HEK293 (cell line): ENCODE results near the gene TANGO6.

Experiments
- CTCF ChIA-PET: fragments of 350-600 bp; formaldehyde crosslinking; extraction: SDS; loops from one replicate; lab custom pipeline; 2021; ENCODE audit warnings: antibody characterized with exemption; lab: Yijun Ruan, JAX
- POLR2A ChIA-PET: fragments of 300-600 bp; formaldehyde crosslinking; extraction: SDS; loops from one replicate; lab custom pipeline; 2020; ENCODE audit warnings: antibody characterized with exemption, inconsistent platforms; lab: Yijun Ruan, JAX
- H3K27ac ChIP-seq: fragments of 200-500 bp; sonication (Bioruptor generic); 2 replicates; pipeline ENCODE4 v1.5.1; 2014; ENCODE audit warnings: low read depth, low read length, control low read depth, inconsistent platforms; ENCODE audit errors: extremely low read depth
- H3K36me3 ChIP-seq, 2 experiments: fragments of 200-500 bp in 1 of 2; sonication (Bioruptor generic) in 1 of 2; 1 replicate in 1 of 2; 2 replicates in 1 of 2; pipeline ENCODE4 v1.5.1; 2014 to 2017; ENCODE audit warnings: inconsistent platforms in 2 of 2, low read length in 2 of 2; ENCODE audit not compliant: control insufficient read depth in 2 of 2, insufficient read depth in 1 of 2
- H3K4me1 ChIP-seq: fragments of 200-500 bp; sonication (Bioruptor generic); 2 replicates; pipeline ENCODE4 v1.5.1; 2014; ENCODE audit warnings: mild to moderate bottlenecking, low read length, inconsistent platforms; ENCODE audit not compliant: control insufficient read depth, insufficient read depth
- H3K4me3 ChIP-seq: 2 replicates; pipeline ENCODE4 v1.5.1; 2011; ENCODE audit warnings: low read depth, mild to moderate bottlenecking, control low read depth, low read length, moderate library complexity
- H3K9me3 ChIP-seq: fragments of 200-500 bp; sonication (Bioruptor generic); 2 replicates; pipeline ENCODE4 v1.5.1; 2014; ENCODE audit warnings: low read depth, low read length, inconsistent platforms; ENCODE audit not compliant: control insufficient read depth, insufficient read depth
- GLIS2 ChIP-seq: fragments of 450-650 bp; formaldehyde crosslinking; IDR thresholded peaks from 2 replicates; pipeline ENCODE4 v1.5.1; 2016; ENCODE audit warnings: missing biosample characterization, missing genetic modification characterization
- PRDM4 ChIP-seq: fragments of 450-650 bp; formaldehyde crosslinking; IDR thresholded peaks from 2 replicates; pipeline ENCODE4 v1.5.1; 2017; ENCODE audit warnings: missing biosample characterization, missing genetic modification characterization
- SETDB1 ChIP-seq: IDR thresholded peaks from one replicate; pipeline ENCODE4 v1.6.1; 2017; ENCODE audit warnings: mild to moderate bottlenecking, low read length, moderate library complexity, mixed read lengths; ENCODE audit not compliant: insufficient read length
- ZBTB44 ChIP-seq: fragments of 450-650 bp; IDR thresholded peaks from 2 replicates; pipeline ENCODE4 v1.5.1; 2018; ENCODE audit warnings: missing biosample characterization, mild to moderate bottlenecking, missing genetic modification characterization
- ZNF10 ChIP-seq: fragments of 450-650 bp; formaldehyde crosslinking; IDR thresholded peaks from 2 replicates; pipeline ENCODE4 v1.5.1; 2017; ENCODE audit warnings: missing biosample characterization, missing genetic modification characterization
- ZNF155 ChIP-seq: fragments of 450-650 bp; formaldehyde crosslinking; IDR thresholded peaks from 2 replicates; pipeline ENCODE4 v1.5.1; 2016; ENCODE audit warnings: missing biosample characterization, missing genetic modification characterization
- ZNF169 ChIP-seq: fragments of 450-650 bp; formaldehyde crosslinking; IDR thresholded peaks from 2 replicates; pipeline ENCODE4 v1.5.1; 2016; ENCODE audit warnings: missing biosample characterization, missing genetic modification characterization
- ZNF202 ChIP-seq: fragments of 450-650 bp; formaldehyde crosslinking; IDR thresholded peaks from 2 replicates; pipeline ENCODE4 v1.5.1; 2016; ENCODE audit warnings: missing biosample characterization, missing genetic modification characterization, borderline replicate concordance
- ZNF280C ChIP-seq: fragments of 450-650 bp; formaldehyde crosslinking; IDR thresholded peaks from 2 replicates; pipeline ENCODE4 v1.5.1; 2016; ENCODE audit warnings: missing biosample characterization, missing genetic modification characterization
- ZNF335 ChIP-seq: fragments of 450-650 bp; formaldehyde crosslinking; conservative IDR thresholded peaks from 2 replicates; pipeline ENCODE4 v1.5.1; 2016; ENCODE audit warnings: missing biosample characterization, missing genetic modification characterization
- ZNF404 ChIP-seq: fragments of 450-650 bp; formaldehyde crosslinking; IDR thresholded peaks from 2 replicates; pipeline ENCODE4 v1.5.1; 2017; ENCODE audit warnings: missing biosample characterization, missing genetic modification characterization
- ZNF426 ChIP-seq: fragments of 450-650 bp; formaldehyde crosslinking; IDR thresholded peaks from 2 replicates; pipeline ENCODE4 v1.5.1; 2017; ENCODE audit warnings: missing biosample characterization, missing genetic modification characterization, mild to moderate bottlenecking, inconsistent platforms, moderate library complexity
- ZNF518A ChIP-seq: fragments of 450-650 bp; formaldehyde crosslinking; conservative IDR thresholded peaks from 2 replicates; pipeline ENCODE4 v1.5.1; 2016; ENCODE audit warnings: low read depth, missing biosample characterization, missing genetic modification characterization
- ZNF548 ChIP-seq: fragments of 450-650 bp; formaldehyde crosslinking; IDR thresholded peaks from 2 replicates; pipeline ENCODE4 v1.5.1; 2016; ENCODE audit warnings: missing biosample characterization, missing genetic modification characterization
- ZNF549 ChIP-seq: fragments of 450-650 bp; IDR thresholded peaks from 2 replicates; pipeline ENCODE4 v1.5.1; 2018; ENCODE audit warnings: missing biosample characterization, missing genetic modification characterization, mild to moderate bottlenecking, inconsistent platforms, moderate library complexity
- ZNF677 ChIP-seq: fragments of 450-650 bp; IDR thresholded peaks from 2 replicates; pipeline ENCODE4 v1.5.0; 2018; ENCODE audit warnings: missing biosample characterization, mild to moderate bottlenecking, missing genetic modification characterization, moderate library complexity
- ZNF704 ChIP-seq: fragments of 450-650 bp; formaldehyde crosslinking; IDR thresholded peaks from 2 replicates; pipeline ENCODE4 v1.5.1; 2016; ENCODE audit warnings: missing biosample characterization, missing genetic modification characterization
- ZSCAN30 ChIP-seq: fragments of 450-650 bp; IDR thresholded peaks from 2 replicates; pipeline ENCODE4 v1.5.1; 2018; ENCODE audit warnings: missing biosample characterization, mild to moderate bottlenecking, missing genetic modification characterization, moderate library complexity

The TANGO6 gene

GRCh38 chr16:69003500-69003899 is 160.2 kb downstream of the TANGO6 start:
- no peaks in the 10 kb centered on the region; the same call in 1 of the 2 replicates for H3K9me3 ChIP-seq
- H3K36me3 ChIP-seq, result no peaks in the 10 kb centered on the region; a peak in 1 of 3 replicates
- no peak overlapping the region for H3K27ac ChIP-seq
- ChIA-PET CTCF (interaction anchor here (0.6 to 1.0 kb wide), 2 partner anchors 110 to 402 kb away, joined by 3 read pairs; no protein-coding TSS in a partner anchor), POLR2A (no interaction called here)
- H3K4me1 ChIP-seq, result no peaks in the 10 kb centered on the region
- no peak overlapping the region for H3K4me3 ChIP-seq
- TF ChIP-seq ZBTB44 (tag by site-specific recombination) (no peak), ZNF549 (tag by site-specific recombination) (peak; percentile 51; the same call in 1 of the 2 replicates), ZNF518A (tag by site-specific recombination) (0 out of 2 replicates have a peak, but pooled peaks have one; percentile 44), ZNF548 (tag by site-specific recombination) (no peak), ZNF10 (tag by site-specific recombination) (no peak), ZSCAN30 (no peak), SETDB1 (peak; percentile 98)

GRCh38 chr16:69005641-69006355 is 162.5 kb downstream of the TANGO6 start:
- Histone ChIP-seq H3K9me3 (no peaks in the 10 kb centered on the region; the same call in 1 of the 2 replicates), H3K27ac (no peak overlapping the region), H3K4me1 (no peaks in the 10 kb centered on the region), H3K36me3 (no peaks in the 10 kb centered on the region; a peak in 1 of 3 replicates)
- TF ChIP-seq ZNF169, result no peak
- TF ChIP-seq ZNF202, result no peak
- no peak for TF ChIP-seq ZNF280C (tag by site-specific recombination)
- TF ChIP-seq ZNF10 (tag by site-specific recombination), result no peak
- TF ChIP-seq GLIS2 (tag by site-specific recombination), result no peak
- TF ChIP-seq, all 188 proteins: peak for 0
- ChIA-PET POLR2A (no interaction called here), CTCF (no interaction called here)
- no peak overlapping the region for H3K4me3 ChIP-seq

- Histone ChIP-seq H3K4me3 (no peak overlapping the region), H3K4me1 (no peaks in the 10 kb centered on the region), H3K27ac (no peak overlapping the region), H3K36me3 (no peaks in the 10 kb centered on the region; a peak in 1 of 3 replicates), H3K9me3 (no peaks in the 10 kb centered on the region)
- ChIA-PET CTCF (interaction anchor here (0.6 kb wide), 1 partner anchor 19 kb away, joined by 3 read pairs; no protein-coding TSS in a partner anchor), POLR2A (no interaction called here)
- no peak for TF ChIP-seq ZNF426 (tag by site-specific recombination)
- no peak for TF ChIP-seq PRDM4
- no peak for TF ChIP-seq ZNF677 (tag by site-specific recombination)
- no peak for TF ChIP-seq ZNF404 (tag by site-specific recombination)
- TF ChIP-seq ZNF335 (tag by site-specific recombination), result no peak
- no peak for TF ChIP-seq ZNF704 (tag by site-specific recombination)
- no peak for TF ChIP-seq ZNF155 (tag by site-specific recombination)
Observed at GRCh38 chr16:69012906-69013305, 169.6 kb downstream of the TANGO6 start.
